Measurements from ENCODE around the gene OTUD5. TPM values are rescaled to one million over a fixed set of nuclear protein-coding genes. Genes with fewer than 3 reads are reported as not detected.
"Not testable (repeated sequence)": the region's sequence is repeated elsewhere in the genome, so short reads cannot be mapped to it uniquely, and the experiment has no call there.

OTUD5 gene
- total RNA-seq, 2 donors from 2014 or later = 91.0 to 91.6 TPM

- no peaks in the 10 kb centered on the region for H3K27me3 Mint-ChIP-seq
Observed at GRCh38 chrX:48893556-48894348, 63.7 kb downstream of the OTUD5 start.

GRCh38 chrX:48892896-48893295, 64.5 kb downstream of the OTUD5 start:
- Mint-ChIP-seq H3K4me1 (peaks cover 19% of the 10 kb centered on the region), H3K27me3 (no peaks in the 10 kb centered on the region), H3K4me3 (no peak overlapping the region), H3K36me3 (ENCODE audit: low read depth) (no peaks in the 10 kb centered on the region), H3K27ac (no peak overlapping the region)
- no peaks in the 10 kb centered on the region for H3K9me3 ChIP-seq (ENCODE audit: control insufficient read depth, low read length, poor library complexity, severe bottlenecking)
- ATAC-seq (no peak), DNase-seq (no peak)

More at GRCh38 chrX:48893556-48894348, 63.7 kb downstream of the OTUD5 start:
- H3K9me3 ChIP-seq (ENCODE audit: control insufficient read depth, low read length, poor library complexity, severe bottlenecking) = no peaks in the 10 kb centered on the region
- Mint-ChIP-seq H3K36me3 (ENCODE audit: low read depth) (no peaks in the 10 kb centered on the region), H3K4me3 (no peak overlapping the region), H3K4me1 (peaks cover 24% of the 10 kb centered on the region), H3K27ac (no peak overlapping the region)
- DNase-seq (no peak), ATAC-seq (no peak)

- peak; percentile 92 for ATAC-seq
- Mint-ChIP-seq H3K27ac (peak overlapping the region; percentile 41), H3K4me3 (peak overlapping the region; percentile 97), H3K36me3 (ENCODE audit: low read depth) (no peaks in the 10 kb centered on the region), H3K4me1 (peaks cover 13% of the 10 kb centered on the region), H3K27me3 (no peaks in the 10 kb centered on the region)
- no peaks in the 10 kb centered on the region for H3K9me3 ChIP-seq (ENCODE audit: control insufficient read depth, low read length, poor library complexity, severe bottlenecking)
- peak; percentile 60 to 70 (median 62) for DNase-seq
Observed at GRCh38 chrX:48891402-48892288, 65.8 kb downstream of the OTUD5 start.

GRCh38 chrX:48890934-48891401, 66.4 kb downstream of the OTUD5 start:
- no peaks in the 10 kb centered on the region for H3K9me3 ChIP-seq (ENCODE audit: control insufficient read depth, low read length, poor library complexity, severe bottlenecking)
- DNase-seq (peak in 1 of 3 donors; percentile 18), ATAC-seq (peak; percentile 39)
- no peaks in the 10 kb centered on the region for H3K36me3 Mint-ChIP-seq (ENCODE audit: low read depth)
- peak overlapping the region; percentile 78 for H3K27ac Mint-ChIP-seq
- no peaks in the 10 kb centered on the region for H3K27me3 Mint-ChIP-seq
- peaks cover 13% of the 10 kb centered on the region for H3K4me1 Mint-ChIP-seq
- peak overlapping the region; percentile 97 for H3K4me3 Mint-ChIP-seq

- peaks cover 13% of the 10 kb centered on the region for H3K4me1 Mint-ChIP-seq
- no peaks in the 10 kb centered on the region for H3K27me3 Mint-ChIP-seq
- no peaks in the 10 kb centered on the region for H3K9me3 ChIP-seq (ENCODE audit: control insufficient read depth, low read length, poor library complexity, severe bottlenecking)
- no peaks in the 10 kb centered on the region for H3K36me3 Mint-ChIP-seq (ENCODE audit: low read depth)
- peak overlapping the region; percentile 78 for H3K27ac Mint-ChIP-seq
- ATAC-seq (peak; percentile 3), DNase-seq (no peak)
- peak overlapping the region; percentile 97 for H3K4me3 Mint-ChIP-seq
Observed at GRCh38 chrX:48890296-48890925, 67.0 kb downstream of the OTUD5 start.

- H3K9me3 ChIP-seq (ENCODE audit: control insufficient read depth, low read length, poor library complexity, severe bottlenecking); H3K4me3 Mint-ChIP-seq; H3K27ac Mint-ChIP-seq; H3K36me3 Mint-ChIP-seq (ENCODE audit: low read depth); ATAC-seq; H3K4me1 Mint-ChIP-seq; H3K27me3 Mint-ChIP-seq; DNase-seq: not testable (repeated sequence)
Observed at GRCh38 chrX:48886586-48886985, 70.8 kb downstream of the OTUD5 start.

- Mint-ChIP-seq H3K4me3 (no peak overlapping the region), H3K27ac (no peak overlapping the region), H3K36me3 (ENCODE audit: low read depth) (no peaks in the 10 kb centered on the region), H3K4me1 (no peaks in the 10 kb centered on the region), H3K27me3 (no peaks in the 10 kb centered on the region)
- ATAC-seq (no peak), DNase-seq (no peak)
- no peaks in the 10 kb centered on the region for H3K9me3 ChIP-seq (ENCODE audit: control insufficient read depth, low read length, poor library complexity, severe bottlenecking)
Observed at GRCh38 chrX:48883729-48884128, 73.7 kb downstream of the OTUD5 start.

- H3K4me3 Mint-ChIP-seq; DNase-seq; H3K9me3 ChIP-seq (ENCODE audit: control insufficient read depth, low read length, poor library complexity, severe bottlenecking); H3K27me3 Mint-ChIP-seq; H3K36me3 Mint-ChIP-seq (ENCODE audit: low read depth); H3K27ac Mint-ChIP-seq; H3K4me1 Mint-ChIP-seq; ATAC-seq: not testable (repeated sequence)
Observed at GRCh38 chrX:48876944-48877343, 80.5 kb downstream of the OTUD5 start.

Other genes starting within 250 kb of the OTUD5 start
- gene GLOD5, start 195.9 kb downstream of the OTUD5 start, total RNA-seq = not detected
- gene GATA1, start 171.0 kb downstream of the OTUD5 start, total RNA-seq = 1 to 10 TPM in 1 of 2 donors, under 1 TPM in 1; 0.32 to 7.6 TPM
- gene HDAC6, start 155.5 kb downstream of the OTUD5 start, total RNA-seq = 10 to 100 TPM; 83.4 to 84.4 TPM
- not detected for gene ERAS, start 131.1 kb downstream of the OTUD5 start, total RNA-seq
- gene PCSK1N, start 122.0 kb downstream of the OTUD5 start, total RNA-seq = 10 to 100 TPM in 1 of 2 donors, 1 to 10 TPM in 1; 9.6 to 14.2 TPM
- gene TIMM17B, start 59.8 kb downstream of the OTUD5 start, total RNA-seq = 10 to 100 TPM; 33.6 to 41.9 TPM
- gene PQBP1, start 59.7 kb downstream of the OTUD5 start, total RNA-seq = 10 to 100 TPM; 66.7 to 68.8 TPM
- gene SLC35A2, start 46.0 kb downstream of the OTUD5 start, total RNA-seq = 10 to 100 TPM; 34.8 to 50.7 TPM
- 100 to 1,000 TPM; 301 to 481 TPM for gene PIM2, start 38.6 kb downstream of the OTUD5 start, total RNA-seq
- 1 to 10 TPM; 2.2 to 3.2 TPM for gene KCND1, start 14.2 kb upstream of the OTUD5 start, total RNA-seq
- gene GRIPAP1, start 44.7 kb upstream of the OTUD5 start, total RNA-seq = 100 to 1,000 TPM; 107 to 123 TPM
- gene TFE3, start 85.8 kb upstream of the OTUD5 start, total RNA-seq = 10 to 100 TPM; 38.9 to 46.4 TPM
- 10 to 100 TPM; 10.8 to 11.8 TPM for gene CCDC120, start 101.4 kb upstream of the OTUD5 start, total RNA-seq
- 10 to 100 TPM; 18.8 to 20.6 TPM for gene PRAF2, start 116.4 kb upstream of the OTUD5 start, total RNA-seq
- 10 to 100 TPM; 69.9 to 73.5 TPM for gene WDR45, start 122.3 kb upstream of the OTUD5 start, total RNA-seq
- gene GPKOW, start 166.1 kb upstream of the OTUD5 start, total RNA-seq = 10 to 100 TPM; 13.5 to 14.4 TPM
- gene MAGIX, start 205.2 kb upstream of the OTUD5 start, total RNA-seq = 1 to 10 TPM; 1.0 to 1.1 TPM
- gene PLP2, start 214.3 kb upstream of the OTUD5 start, total RNA-seq = 100 to 1,000 TPM; 180 to 203 TPM
- gene PRICKLE3, start 228.8 kb upstream of the OTUD5 start, total RNA-seq = 1 to 10 TPM; 4.8 to 7.5 TPM
- under 1 TPM; 0.30 to 0.60 TPM for gene SYP, start 242.6 kb upstream of the OTUD5 start, total RNA-seq

Data from T-helper 17 cell (primary cell).